MCF 10A (cell line): ENCODE measurements around the gene MAN1C1. TPM values are rescaled to one million over a fixed set of nuclear protein-coding genes. Genes with fewer than 3 reads are reported as not detected.
"Not testable (repeated sequence)": the region's sequence is repeated elsewhere in the genome, so short reads cannot be mapped to it uniquely, and the experiment has no call there.

Source experiments
- BruUV-seq: library from RNA; stranded (reverse); fragments of 400-500 nt; replicated peaks from 2 replicates; lab custom pipeline; 2021; lab: Mats Ljungman, UMichigan
- CTCF ChIA-PET: fragments of 300-600 bp; sonication (Branson Sonifier 250); formaldehyde crosslinking; extraction: SDS; loops from one replicate; lab custom pipeline; 2021; ENCODE audit warnings: antibody characterized with exemption, inconsistent platforms; lab: Yijun Ruan, JAX
- POLR2A ChIA-PET: fragments of 300-600, 350-650 bp; sonication (Branson Sonifier 250); formaldehyde crosslinking; extraction: SDS; loops from one replicate; lab custom pipeline; 2020; ENCODE audit warnings: antibody characterized with exemption, inconsistent platforms; lab: Yijun Ruan, JAX
- DNase-seq: peaks from one replicate; pipeline ENCODE4 v3.0.0-alpha.2; 2018; ENCODE audit not compliant: unreplicated experiment
- H3K27ac Mint-ChIP-seq: one replicate; pipeline ENCODE4 v1.8.0; 2022; ENCODE audit warnings: mild to moderate bottlenecking, low read depth, mixed read lengths; ENCODE audit not compliant: unreplicated experiment
- H3K27me3 Mint-ChIP-seq: one replicate; pipeline ENCODE4 v1.8.0; 2022; ENCODE audit warnings: mixed read lengths; ENCODE audit not compliant: insufficient read depth, unreplicated experiment
- H3K36me3 Mint-ChIP-seq: one replicate; pipeline ENCODE4 v1.8.0; 2022; ENCODE audit warnings: mild to moderate bottlenecking, moderate library complexity, mixed read lengths; ENCODE audit not compliant: insufficient read depth, unreplicated experiment
- H3K4me1 Mint-ChIP-seq: one replicate; pipeline ENCODE4 v1.8.0; 2022; ENCODE audit warnings: mixed read lengths; ENCODE audit not compliant: insufficient read depth, unreplicated experiment
- H3K4me3 Mint-ChIP-seq: one replicate; pipeline ENCODE4 v1.8.0; 2022; ENCODE audit warnings: mild to moderate bottlenecking, moderate library complexity, mixed read lengths; ENCODE audit not compliant: unreplicated experiment
- H3K9me3 Mint-ChIP-seq: one replicate; pipeline ENCODE4 v1.8.0; 2022; ENCODE audit warnings: mixed read lengths; ENCODE audit not compliant: unreplicated experiment
- intact Hi-C: fragments of 100-400 bp; cut with micrococcal nuclease; formaldehyde crosslinking; loops from 2 replicates; pipeline ENCODE4 v1.14.1; 2022
- total RNA-seq: library from RNA; stranded (reverse); gene quantifications from 2 replicates; pipeline ENCODE4 v1.2.3, GENCODE V29; 2022
- TF ChIP-seq, protein P1 (sequence below): fragments of 200-600 bp; IDR thresholded peaks from one replicate; pipeline ENCODE4 v1.8.0; 2022; ENCODE audit warnings: antibody characterized with exemption, mild to moderate bottlenecking; ENCODE audit not compliant: unreplicated experiment

The MAN1C1 gene
- total RNA-seq, 1 experiment from 2014 or later: not detected

DNA sequence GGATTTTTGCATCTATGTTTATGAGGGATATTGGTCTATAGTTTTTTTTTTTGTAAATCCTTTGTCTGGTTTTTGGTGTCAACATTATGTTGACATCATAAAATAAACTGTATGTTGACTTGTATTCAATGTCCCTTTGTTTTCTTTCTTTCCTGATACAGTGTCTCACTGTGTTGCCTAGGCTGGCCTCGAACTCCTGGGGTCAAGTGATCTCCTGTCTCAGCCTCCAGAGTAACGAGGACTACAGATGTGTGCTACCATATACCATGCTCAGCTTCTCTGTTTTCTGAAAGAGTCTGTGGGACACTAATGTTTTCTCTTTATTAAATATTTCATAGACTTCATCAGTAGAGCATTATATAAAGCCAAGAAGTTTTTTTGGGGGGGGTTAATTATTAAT, 18.3 kb downstream of the MAN1C1 start:
- DNase-seq: no peak
- CTCF ChIA-PET: no interaction called here
- H3K36me3 Mint-ChIP-seq: no peaks in the 10 kb centered on the region
- TF ChIP-seq, protein P1, sequence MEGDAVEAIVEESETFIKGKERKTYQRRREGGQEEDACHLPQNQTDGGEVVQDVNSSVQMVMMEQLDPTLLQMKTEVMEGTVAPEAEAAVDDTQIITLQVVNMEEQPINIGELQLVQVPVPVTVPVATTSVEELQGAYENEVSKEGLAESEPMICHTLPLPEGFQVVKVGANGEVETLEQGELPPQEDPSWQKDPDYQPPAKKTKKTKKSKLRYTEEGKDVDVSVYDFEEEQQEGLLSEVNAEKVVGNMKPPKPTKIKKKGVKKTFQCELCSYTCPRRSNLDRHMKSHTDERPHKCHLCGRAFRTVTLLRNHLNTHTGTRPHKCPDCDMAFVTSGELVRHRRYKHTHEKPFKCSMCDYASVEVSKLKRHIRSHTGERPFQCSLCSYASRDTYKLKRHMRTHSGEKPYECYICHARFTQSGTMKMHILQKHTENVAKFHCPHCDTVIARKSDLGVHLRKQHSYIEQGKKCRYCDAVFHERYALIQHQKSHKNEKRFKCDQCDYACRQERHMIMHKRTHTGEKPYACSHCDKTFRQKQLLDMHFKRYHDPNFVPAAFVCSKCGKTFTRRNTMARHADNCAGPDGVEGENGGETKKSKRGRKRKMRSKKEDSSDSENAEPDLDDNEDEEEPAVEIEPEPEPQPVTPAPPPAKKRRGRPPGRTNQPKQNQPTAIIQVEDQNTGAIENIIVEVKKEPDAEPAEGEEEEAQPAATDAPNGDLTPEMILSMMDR: no peak
- no peak overlapping the region for H3K27ac Mint-ChIP-seq
- H3K9me3 Mint-ChIP-seq: peaks cover 25% of the 10 kb centered on the region
- H3K4me3 Mint-ChIP-seq: no peak overlapping the region
- H3K4me1 Mint-ChIP-seq: no peaks in the 10 kb centered on the region
- peaks cover 64% of the 10 kb centered on the region for H3K27me3 Mint-ChIP-seq
- POLR2A ChIA-PET: no interaction called here
- no TSS peak for BruUV-seq
- intact Hi-C loops: no loop called here

DNA sequence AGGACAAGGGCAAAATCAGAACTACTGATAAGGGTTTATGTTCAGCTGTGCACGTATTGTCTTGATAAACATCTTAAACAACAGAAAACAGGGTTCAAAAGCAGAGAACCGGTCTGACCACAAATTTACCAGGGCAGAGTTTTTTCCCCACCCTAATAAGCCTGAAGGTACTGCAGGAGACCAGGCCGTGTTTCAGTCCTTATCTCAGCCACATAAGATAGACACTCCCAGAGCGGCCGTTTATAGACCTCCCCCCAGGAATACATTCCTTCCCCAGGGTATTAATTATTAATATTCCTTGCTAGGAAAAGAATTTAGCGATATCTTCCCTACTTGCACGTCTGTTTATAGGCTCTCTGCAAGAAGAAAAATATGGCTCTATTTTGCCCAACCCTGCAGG, 19.6 kb downstream of the MAN1C1 start:
- Mint-ChIP-seq H3K27me3 (peaks cover 65% of the 10 kb centered on the region), H3K9me3 (peaks cover 25% of the 10 kb centered on the region)
- CTCF ChIA-PET: interaction anchor here (0.6 to 1.0 kb wide), 2 partner anchors 598 to 918 kb away, joined by 3 to 4 read pairs; partner anchors contain the start of gene CEP85
- H3K36me3 Mint-ChIP-seq, DNase-seq, H3K4me1 Mint-ChIP-seq, intact Hi-C loops, BruUV-seq, H3K27ac Mint-ChIP-seq, POLR2A ChIA-PET, H3K4me3 Mint-ChIP-seq: not testable (repeated sequence)

DNA sequence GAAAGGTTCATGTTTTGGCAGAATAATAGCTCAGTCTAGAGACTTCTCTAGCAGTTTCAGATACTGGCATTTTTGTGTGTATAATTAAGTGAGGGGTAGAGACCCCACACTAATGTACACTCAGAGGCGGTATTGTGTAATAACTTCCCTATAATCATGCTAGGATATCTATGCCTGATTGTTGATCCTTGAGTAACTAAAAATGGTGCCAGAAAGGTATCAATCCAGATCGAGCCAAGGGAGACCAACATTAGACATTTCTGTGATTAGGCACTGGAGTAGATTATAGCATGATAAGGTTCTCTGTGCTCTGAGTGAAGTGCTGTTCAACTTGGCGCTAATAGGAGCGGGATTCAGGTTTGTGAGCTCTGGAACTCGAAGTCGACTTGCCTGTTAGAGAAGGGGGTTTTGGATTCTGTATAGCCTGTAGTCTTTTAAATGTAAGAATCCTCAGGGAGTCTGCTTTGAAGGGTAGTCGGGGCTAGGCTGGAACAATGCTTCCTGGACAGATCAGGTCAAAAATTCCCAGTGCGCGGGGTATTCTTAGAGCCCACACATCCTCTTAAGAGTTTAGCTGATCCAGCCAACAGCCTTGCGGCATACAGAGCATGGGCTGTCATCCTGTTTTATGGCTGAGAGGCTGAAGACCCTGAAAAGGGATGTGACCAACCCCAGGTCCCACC, 24.2 kb downstream of the MAN1C1 start:
- peaks cover 78% of the 10 kb centered on the region for H3K27me3 Mint-ChIP-seq
- CTCF ChIA-PET: interaction anchor here (0.7 kb wide), 1 partner anchor 102 kb away, joined by 3 read pairs; no protein-coding TSS in a partner anchor
- intact Hi-C loops: no loop called here
- H3K36me3 Mint-ChIP-seq: peaks cover 13% of the 10 kb centered on the region
- BruUV-seq: no TSS peak
- no peak for DNase-seq
- no peak overlapping the region for H3K27ac Mint-ChIP-seq
- no peak overlapping the region for H3K4me3 Mint-ChIP-seq
- no peaks in the 10 kb centered on the region for H3K4me1 Mint-ChIP-seq
- H3K9me3 Mint-ChIP-seq: peaks cover 22% of the 10 kb centered on the region
- POLR2A ChIA-PET: no interaction called here
- TF ChIP-seq, protein P1: no peak

DNA sequence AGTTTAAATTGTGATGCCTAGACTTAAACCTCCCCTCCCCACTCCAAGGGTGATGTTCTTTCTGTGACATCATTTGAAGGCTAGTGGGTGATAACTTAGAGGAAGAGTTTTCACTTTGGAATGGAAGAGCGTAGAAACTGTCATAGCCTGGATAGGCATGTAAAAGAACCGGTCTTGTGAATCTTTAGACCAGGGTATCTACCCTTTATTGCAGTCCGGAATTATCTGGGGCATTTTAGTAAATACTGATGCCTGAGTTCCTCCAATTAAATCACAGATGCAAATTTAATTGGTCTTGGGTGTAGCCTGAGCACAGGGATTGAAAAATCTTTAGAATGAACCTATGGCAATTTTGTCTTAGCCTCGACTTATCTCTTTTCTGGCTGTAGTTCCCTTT, 24.7 kb downstream of the MAN1C1 start:
- Mint-ChIP-seq H3K9me3 (peaks cover 18% of the 10 kb centered on the region), H3K4me1 (no peaks in the 10 kb centered on the region), H3K4me3 (no peak overlapping the region), H3K27me3 (peaks cover 81% of the 10 kb centered on the region), H3K27ac (no peak overlapping the region), H3K36me3 (peaks cover 13% of the 10 kb centered on the region)
- ChIA-PET POLR2A (no interaction called here), CTCF (interaction anchor here (0.7 kb wide), 1 partner anchor 103 kb away, joined by 3 read pairs; no protein-coding TSS in a partner anchor)
- TF ChIP-seq, protein P1: no peak
- intact Hi-C loops: no loop called here
- no peak for DNase-seq
- no TSS peak for BruUV-seq
